ENCODE results near the gene IGSF9.
"Not testable (repeated sequence)": the region's sequence is repeated elsewhere in the genome, so short reads cannot be mapped to it uniquely, and the experiment has no call there.

The IGSF9 gene

DNA sequence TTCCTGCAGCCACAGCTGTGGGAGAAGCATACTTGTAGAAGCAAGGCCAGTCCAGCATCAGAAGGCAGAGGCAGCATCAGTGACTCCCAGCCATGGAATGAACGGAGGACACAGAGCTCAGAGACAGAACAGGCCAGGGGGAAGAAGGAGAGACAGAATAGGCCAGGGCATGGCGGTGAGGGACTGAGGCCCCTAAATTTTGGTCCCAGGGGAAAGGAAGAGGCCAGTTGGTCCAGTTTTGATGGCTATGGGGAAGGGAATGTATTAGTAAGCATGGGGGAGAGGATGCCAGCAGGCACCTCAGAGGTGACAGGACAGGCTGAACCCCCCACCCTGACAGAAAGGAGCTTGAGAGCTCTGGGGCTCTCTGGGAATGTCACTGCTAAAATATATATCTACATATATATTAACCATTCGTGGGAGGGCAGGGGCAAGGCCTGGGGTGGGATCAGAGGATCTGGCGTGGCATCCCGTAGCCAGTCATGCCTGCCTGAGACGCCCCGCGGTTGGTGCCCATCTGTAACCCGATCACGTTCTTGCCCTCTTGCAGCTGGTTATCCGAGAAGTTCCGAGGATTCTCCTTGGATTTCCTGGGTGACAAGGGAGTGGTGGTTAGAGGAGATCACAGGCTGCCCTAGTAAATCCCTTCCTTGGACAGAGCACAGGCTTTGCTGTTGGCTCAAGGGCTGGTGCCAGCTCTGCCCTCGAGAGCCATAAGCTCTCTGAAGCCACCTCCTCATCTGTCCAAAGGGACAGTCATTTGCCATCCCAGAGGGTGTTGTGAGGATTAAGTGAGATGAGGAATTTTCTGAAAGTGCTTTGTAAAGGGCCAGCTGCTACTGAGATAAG lies 26.8 kb downstream of the IGSF9 start:
- DNase-seq: no peak

DNA sequence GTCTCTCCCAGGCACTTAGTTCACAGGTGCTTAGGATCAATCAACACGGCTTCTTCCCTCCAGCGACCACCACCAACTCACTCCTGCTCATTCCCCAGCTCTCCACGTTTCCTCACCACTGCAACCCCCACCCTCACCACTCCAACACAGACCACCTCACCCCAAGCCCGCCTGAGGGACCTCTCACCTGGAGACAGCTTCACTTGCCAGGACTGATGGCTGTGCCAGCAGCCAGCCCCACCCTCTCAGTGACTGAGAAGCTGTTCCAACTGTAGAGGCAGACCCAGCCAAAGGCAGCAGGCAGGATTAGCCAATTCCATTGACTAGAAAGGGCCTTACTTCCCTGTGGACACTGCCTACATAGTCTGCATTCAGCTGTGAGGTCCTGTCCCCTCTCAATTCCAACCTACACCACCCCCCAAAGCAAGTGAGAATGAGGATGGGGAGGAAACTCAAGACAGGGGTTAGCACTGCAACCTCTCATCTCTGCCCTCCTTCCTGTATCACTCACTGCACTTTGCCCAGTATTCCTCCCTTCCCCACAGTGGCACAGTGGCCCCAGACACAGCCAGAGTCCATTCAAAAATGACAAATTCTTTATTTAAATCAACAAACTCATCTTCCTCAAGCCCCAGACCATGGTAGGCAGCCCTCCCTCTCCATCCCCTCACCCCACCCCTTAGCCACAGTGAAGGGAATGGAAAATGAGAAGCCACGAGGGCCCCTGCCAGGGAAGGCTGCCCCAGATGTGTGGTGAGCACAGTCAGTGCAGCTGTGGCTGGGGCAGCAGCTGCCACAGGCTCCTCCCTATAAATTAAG lies 27.7 kb downstream of the IGSF9 start:
- no peak for DNase-seq

DNA sequence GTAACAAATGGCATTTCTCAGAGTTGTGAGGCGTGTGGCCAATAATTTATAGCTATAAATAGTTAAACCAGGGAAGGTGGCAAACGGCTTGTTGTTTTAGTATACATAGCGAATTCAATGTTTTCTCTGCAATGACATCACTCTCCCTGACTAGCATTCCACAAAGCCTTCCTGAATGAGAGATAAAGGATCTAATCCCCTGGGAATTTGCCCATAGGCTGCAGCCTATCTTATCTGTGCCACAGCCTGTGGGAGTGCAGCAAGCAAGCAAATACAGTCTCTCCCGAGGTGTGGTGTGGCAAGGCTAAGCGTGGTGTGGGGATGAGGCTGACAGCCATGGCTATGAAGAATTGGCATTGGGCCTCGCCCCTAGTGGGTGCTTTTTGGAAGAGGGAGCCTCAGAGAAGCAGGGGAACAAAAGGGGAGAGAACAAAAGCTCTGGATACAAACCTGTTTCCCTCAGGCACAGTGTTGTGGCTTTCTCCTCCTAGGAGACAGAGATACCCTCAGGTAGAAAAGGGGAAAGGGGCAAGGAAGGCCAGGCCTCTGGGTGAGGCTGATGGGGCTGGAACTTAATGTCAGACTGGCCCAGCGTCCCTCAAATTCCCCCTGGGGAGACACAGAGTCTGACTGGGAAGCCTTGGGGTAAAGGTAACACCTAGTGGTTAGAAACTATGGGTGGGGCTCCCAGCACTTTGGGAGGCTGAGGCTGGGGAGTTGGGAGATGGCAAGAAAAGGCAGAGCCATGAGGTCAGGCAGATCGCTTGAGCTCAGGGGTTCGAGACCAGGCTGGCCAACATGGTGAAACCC lies 29.0 kb downstream of the IGSF9 start:
- DNase-seq: no peak

DNA sequence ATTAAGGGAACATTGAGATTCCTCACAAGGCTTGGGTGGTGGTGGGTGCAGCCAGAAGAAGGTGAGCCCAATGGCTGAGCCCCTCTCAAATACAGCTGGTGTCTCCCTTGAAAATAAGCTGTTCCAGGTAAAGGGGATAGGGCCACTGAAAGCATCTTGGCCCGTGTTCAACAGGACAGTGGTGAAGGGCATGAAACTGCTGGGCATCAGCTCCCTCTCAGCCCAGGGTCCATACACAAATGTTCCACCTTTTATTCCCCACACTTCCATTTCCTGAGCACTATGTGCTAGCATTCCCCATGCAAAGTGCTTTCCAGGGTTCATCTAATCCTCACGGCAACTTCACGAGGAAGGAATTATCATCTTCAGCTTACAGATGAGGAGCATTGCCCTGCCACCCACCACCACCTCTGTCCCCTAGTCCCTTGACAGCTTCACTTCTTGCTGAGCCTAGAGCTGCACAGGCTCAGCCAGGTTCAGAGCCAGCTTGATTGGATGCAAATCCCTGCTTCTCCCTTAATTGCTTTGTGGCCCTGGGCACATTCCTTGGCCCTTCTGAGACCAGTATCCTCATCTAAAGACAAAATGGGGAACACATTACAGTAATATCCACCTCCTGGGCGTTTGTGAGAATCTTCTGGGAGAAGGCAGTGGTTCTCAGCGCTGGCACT lies 29.7 kb downstream of the IGSF9 start:
- no peak for DNase-seq

DNA sequence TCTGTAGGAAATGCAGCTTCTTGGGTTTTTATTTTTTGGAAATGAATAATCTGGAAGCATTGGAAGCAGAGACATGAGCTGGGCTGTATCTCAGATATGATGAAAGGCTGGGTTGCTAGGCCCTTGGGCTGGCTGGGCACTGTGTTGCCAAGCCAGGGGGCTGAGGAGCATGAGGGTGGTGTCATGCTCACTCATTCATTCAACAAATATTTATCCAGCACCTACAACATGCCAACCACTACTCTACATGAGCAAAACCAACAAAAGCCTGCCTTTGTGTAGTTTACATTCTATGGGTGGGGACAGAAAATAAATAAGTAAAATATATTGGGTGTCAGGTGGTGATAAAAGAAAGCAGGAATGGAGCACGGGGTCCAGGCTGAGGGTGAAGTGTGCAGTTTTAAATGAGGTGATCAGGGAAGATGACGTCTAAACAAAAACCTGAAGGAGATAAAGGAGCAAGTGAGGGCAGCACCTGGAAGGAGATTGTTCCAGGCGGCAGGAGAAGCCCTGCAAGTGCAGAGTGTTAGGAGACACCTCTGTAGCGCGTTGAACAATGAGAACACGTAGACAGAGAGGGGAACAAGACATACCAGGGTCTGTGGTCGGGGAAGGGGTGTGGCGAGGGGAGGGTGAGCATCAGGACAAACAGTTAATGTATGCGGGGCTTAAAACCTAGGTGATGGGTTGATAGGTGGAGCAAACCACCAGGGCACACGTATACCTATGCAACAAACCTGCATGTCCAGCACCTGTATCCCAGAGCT lies 31.0 kb downstream of the IGSF9 start:
- DNase-seq: no peak

DNA sequence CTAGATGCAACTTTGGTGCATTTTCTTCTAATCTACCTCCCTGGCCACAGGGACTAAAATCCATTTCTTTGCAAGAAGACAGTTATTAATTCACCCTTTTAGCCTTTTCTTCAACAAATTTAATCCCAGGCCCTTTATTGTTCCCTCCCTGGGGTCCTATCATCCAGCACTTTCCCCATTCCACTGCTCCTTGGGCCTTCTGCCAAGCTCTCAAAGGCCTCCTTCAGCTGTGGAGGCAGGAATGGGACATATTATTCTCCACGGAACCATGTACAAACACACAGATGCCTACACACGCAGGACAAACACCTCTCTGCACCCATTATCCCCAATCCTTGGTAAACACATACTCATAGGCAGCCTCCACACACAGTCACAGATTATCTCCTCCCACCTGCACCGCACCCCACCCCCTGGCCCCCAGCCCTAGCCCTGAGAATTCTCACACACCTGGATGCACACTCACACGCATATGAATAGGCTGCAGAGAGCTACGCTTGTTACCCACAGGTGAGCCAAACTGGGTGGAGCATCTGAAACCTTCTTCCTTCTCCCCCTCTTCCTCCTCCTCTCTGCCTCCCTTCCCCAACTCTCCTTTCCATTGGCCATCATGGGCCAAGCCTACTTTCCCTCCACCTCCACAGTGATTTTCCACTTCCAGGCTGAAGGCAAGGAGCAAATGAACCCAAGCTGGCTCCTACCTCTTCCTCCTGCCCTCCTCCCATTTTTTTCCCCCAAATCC lies 31.8 kb downstream of the IGSF9 start:
- no peak for DNase-seq

DNA sequence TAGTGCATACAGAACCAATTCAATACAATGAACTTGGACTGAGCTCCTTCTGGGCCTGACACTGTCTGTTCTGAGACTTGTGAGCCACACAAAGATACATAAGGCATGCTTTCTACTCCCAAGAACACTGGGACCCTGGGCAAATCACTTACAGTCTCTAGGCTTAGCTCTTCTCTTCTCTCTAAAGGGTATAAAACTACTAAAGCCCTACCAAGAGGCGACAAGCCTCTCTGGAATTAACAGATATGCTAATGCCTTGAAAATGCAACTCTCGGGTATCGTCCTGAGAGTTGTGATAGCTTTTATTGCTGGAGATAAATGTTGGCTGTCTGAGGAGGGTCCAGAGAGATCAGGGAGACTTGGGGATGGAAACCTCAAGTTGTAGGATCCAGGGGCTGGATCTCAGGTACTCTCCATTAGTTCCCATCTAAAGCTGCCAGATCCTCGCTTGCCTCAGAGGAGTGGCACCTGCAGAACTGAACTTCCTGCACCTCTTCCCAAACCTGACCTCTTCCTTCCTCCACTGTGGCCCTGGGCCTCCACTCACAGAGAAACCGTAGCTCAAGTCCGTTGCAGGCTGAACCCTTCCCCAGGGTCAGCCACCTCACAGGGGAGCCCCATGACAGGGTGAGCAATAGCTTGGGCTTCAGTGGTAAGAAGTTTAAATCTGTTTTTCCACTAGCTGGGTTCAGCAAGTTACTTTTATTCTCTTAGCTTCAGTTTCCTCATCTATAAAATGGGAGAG lies 33.9 kb downstream of the IGSF9 start:
- peak; percentile 62 for DNase-seq

DNA sequence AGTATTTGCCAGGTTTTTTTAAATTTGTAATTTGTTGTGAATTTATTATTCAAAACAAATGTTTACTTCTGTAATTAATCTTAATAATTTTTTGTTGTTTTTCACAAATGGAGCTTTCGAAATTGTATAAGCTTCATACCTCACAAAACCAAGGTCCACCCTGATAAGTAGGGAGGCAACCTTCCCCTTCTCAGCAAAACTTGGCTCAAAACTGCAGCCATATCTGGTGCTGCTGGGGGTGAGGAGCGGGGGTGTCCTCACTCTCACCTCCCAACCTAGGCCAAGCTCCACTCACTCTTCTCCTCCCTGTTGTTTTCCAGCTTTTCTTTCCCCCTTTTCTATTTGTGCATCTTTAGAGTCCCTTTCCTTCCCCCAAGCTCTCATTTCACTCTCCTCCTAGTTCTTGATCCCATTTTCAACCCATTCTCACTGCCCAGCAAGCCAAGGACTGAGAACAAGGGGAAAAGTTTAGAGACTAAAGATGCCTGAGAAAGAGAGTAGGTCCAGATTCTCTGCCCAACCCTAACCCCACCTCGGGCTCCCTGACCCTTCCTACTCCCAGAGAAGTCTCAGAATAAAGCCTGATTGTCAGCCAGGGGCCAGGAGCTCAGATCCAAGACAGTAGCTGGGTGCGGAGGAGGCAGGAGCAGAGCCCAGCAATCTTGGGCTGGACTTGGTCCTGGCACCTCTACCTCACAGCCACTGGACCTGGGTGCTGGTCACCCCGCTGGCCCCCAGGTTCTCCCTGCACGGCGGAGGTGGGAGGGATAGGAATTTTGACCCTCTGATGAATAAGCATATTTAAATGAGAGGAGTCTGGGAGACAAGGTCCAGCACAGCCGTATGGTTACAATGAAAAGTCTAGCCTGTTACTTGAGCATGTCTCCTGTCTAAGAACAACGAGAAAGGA lies 37.1 kb downstream of the IGSF9 start:
- no peak for DNase-seq

DNA sequence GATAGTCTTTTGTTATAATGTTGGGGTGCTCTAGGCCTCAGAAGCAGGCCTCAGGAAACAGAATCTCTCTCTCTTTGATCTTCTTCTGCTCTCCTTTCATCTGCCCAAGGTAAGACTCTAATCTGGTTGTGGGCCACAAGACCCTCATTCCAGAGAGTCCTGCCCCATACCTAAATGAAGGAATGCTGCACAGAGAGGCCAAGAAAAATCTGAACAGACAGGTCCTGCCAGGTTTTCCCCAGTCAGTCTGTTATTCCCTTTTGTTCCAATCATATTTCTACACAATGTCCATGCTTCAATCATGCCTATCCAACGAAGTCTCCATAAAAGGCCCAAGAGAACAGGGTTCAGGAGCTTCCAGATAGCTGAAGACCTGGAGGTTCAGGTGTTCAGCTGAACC lies 38.5 kb downstream of the IGSF9 start:
- no peak for DNase-seq

DNA sequence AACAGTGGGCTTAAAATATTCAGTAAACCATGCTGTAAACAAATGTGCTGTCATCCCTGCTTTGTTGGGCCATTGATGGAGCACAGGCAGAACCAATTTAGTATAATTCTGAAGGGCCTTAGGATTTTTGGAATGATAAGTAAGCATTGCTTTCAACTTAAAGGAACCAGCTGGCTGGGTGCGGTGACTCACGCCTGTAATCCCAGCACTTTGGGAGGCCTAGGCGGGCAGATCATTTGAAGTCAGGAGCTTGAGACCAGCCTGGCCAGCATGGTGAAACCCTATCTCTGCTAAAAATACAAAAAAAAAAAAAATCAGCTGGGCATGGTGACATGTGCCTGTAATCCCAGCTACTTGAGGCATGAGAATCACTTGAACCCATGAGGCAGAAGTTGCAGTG lies 41.4 kb downstream of the IGSF9 start:
- not testable (repeated sequence) for DNase-seq

DNA sequence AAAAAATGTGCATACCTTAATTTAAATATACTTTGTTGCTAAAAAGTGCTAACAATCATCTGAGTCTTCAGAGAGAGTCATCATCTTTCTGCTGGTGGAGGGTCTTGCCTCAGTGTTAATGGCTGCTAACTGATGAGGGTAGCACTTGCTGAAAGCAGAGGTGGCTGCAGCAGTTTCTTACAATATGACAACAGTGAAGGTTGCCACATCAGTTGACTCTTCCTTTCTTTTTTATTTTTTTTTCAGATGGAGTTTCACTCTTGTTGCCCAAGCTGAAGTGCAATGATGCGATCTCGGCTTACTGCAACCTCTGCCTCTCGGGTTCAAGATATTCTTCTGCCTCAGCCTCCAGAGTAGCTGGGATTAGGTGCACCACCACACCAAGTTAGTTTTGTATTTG lies 42.9 kb downstream of the IGSF9 start:
- no peak for DNase-seq

DNA sequence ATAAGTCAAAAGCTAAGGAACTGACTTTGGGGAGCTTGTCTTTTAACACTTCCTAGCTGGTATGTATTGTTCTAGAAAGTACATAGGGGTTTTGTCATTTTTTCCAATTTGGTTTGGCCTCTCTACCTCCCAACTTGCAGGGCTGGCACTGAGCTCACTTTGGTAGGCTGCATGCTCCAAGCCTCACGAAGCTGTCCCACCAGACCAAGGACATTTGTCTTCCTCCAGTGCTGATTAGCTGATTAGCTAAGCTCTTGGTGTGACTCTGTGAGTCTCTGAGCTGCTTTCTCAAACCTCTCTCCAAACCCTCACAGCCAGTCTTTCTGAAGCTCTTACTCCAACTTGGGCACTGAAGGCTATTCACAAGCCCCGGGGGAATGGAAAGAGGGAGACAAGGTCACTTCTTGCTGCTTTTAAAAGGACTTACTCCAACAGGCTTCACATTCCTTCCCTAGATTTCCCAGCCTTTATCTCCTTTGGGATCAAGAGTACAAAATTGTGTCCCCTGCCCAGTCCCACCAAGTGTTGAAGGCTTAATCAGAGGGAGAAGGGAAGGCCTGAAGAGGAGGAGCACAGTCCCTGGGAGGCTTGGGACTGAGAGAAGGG lies 44.6 kb downstream of the IGSF9 start:
- no peak for DNase-seq

DNA sequence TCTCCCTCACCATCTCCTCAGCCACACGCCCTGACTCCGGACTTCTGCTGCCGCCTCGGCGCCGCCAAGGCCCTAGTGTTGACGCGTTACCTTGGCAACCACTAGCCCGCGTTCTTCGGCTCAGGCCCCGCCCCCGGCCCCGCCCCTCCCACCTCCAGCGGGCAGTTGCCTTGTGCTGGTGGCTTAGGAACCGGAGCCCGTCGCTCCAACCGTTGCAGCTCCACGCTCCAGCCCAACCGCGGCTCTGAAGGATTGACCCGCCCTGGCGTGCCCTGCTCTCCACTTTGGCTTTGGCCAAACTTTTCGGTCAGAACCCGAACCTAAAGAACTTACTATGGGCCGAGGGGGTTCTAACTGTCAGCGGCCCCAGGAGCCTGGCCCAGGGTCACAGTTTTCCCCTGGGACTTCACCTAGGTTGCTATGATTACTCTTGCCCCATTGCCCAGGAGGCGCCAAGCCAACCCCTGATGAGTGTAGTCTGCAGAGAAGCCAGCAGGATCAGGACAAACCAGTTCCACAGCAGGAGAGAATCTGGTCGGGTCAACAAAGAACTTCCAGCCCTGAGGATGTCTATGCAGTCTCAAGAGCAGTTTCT lies 45.2 kb downstream of the IGSF9 start, which contains the start of gene CFAP45:
Gene CFAP45 (minus strand): TSS at position 80 of the 595 bp plus-strand sequence. CDS start 67 bp downstream, at position 13.
- no peak for DNase-seq

DNA sequence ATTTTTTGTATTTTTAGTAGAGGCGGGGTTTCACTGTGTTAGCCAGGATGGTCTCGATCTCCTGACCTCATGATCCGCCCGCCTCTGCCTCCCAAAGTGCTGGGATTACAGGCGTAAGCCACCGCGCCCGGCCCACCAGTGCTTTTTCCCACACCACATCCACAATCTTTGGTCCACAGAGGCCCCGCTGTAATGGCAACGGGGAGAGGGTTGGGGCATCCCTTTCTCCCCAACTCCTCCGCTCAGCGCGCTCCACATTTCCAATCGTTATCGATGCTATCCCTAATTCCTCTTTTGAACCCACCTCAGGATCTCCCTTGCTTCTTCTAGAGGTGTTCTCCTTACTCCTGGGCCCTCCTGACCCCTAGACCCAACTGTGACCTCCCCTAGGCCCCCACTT lies 45.8 kb downstream of the IGSF9 start:
- DNase-seq: not testable (repeated sequence)

DNA sequence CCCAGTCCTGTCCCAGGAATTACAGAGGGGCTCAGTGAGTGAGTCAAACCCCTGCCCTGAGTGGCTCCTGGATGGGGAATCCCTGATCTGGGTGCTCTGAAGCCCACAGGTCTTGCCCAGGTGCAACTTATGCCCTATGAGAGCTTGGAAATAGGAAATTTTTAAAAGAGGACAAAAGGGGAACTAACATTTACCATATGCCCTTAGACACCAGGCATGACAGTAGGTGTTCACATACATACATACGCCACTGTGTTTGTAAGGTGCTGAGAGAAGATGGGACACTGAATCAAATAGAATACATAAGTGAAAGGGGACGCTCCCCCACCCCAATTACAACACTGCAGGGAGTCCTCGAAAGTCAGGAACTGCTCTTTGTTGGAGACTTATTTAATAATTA lies 46.9 kb downstream of the IGSF9 start:
- no peak for DNase-seq

DNA sequence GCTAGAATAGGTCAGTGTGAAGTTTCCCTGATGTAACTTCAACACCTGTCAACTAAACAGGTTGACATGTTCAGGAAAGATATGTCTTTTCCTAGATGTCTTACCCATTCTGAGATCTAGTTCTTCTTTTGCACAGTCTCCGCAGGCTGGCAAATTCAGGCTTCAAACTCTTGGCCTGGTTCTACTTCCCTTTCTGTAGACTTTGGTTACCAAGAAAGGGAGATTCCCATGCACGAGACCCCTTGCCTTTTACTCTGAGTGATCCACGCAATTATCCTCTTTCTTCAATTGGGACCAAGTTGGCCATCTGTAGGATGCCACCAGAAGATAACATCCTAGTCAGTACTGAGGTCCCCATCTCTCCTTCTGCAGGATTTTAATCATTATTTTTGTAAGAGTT lies 47.5 kb downstream of the IGSF9 start:
- DNase-seq: no peak

DNA sequence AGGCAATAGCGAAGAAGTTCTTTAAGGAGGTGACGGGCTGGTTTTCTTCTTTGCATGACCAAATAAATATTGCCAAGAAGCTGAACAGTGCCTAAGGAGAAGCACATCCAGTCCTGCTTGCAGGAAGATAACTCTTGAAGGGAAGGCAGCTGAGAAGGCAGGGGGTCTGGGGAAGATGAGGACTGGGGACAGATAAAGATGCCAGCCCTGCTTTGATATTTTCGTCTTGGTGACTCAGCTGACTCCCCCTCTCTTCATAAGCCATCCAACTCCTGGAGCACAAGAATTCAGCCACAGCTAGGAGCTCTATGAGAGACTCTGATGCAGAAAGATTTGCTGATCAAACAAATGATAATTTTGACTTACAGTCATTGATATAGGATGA lies 48.9 kb downstream of the IGSF9 start:
- DNase-seq: no peak

DNA sequence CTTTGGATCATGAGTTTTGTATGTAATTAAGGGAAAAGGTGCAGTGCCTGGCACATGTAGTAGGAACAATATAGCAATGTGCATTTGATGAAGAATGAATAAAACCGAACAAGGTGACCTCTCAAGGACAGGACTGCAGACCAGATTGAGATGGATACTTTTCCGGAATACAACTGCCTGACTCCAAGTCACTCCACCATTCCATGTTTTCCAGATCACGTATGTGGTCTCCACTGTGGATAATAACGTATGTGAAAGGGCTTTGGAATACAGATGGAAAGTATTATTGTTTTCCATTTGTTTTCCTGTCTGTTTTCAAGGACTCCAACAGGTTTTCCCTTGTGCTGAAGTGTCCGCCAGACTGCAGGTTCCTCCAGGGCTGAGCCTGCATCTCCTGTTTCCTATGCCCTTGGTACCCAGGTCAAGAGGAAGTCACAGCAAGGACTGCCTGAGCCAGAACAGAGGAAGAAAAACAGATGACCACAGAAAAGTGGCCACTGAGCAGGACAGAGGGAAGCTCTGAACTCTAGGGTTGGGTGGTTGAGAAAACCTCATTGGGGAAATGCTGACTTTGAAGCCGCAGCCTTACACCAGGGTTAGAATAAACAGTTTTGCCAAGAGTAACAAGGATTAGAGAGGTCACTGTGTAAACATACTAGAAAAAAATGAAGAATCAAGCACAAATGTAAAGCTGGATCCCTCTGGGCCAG lies 49.4 kb downstream of the IGSF9 start:
- no peak for DNase-seq
